Breast epithelium (tissue), 3 donors: ENCODE measurements around the gene PCDH9.

Experiments used
- POLR2A ChIP-seq: fragments of 450-650 bp; IDR thresholded peaks from one replicate; pipeline ENCODE4 v1.6.1; 2016; ENCODE audit warnings: antibody characterized with exemption, mild to moderate bottlenecking, moderate library complexity
- POLR2AphosphoS5 ChIP-seq, 3 donors: sonication (generic); formaldehyde crosslinking; IDR thresholded peaks; one replicate each; pipeline ENCODE4 v1.6.1; 2017; ENCODE audit warnings: antibody characterized with exemption in 3 of 3

DNA sequence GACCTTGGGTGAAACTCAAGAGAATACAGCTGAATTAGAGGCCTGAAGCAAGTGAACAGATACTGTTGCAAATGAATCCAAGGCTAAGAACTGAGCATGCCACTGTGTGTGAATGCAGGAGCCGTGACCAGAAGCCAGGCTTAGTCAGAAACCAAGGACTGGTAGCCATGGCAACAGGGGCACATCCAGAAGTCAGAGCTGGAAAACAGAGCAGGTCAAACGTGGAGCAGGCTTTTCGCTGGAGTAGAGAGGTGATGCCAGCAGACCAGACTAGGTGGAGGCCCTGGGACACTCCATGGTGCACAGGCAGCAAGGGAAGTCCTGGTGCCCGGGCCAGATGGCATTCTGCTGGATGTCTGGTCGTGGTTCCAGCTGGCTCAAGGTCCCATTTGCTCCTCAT is 564.1 kb downstream of the PCDH9 start:
- TF ChIP-seq POLR2AphosphoS5 (IDR thresholded peaks at IDR 0.05), result no peak
- TF ChIP-seq POLR2A, result no peak
